HG02943 (cell line): ENCODE results near the gene DNER.
"Not testable (repeated sequence)": the region's sequence is repeated elsewhere in the genome, so short reads cannot be mapped to it uniquely, and the experiment has no call there.

ENCODE experiments used
- ATAC-seq: cut with Tn5 transposase; IDR thresholded peaks from one replicate; pipeline ENCODE4 v1.9.1; 2021; ENCODE audit warnings: mild to moderate bottlenecking, low read depth, moderate library complexity; ENCODE audit not compliant: unreplicated experiment

The DNER gene

GRCh38 chr2:229363185-229363814 is 351.1 kb downstream of the DNER start:
- ATAC-seq: no peak

DNA sequence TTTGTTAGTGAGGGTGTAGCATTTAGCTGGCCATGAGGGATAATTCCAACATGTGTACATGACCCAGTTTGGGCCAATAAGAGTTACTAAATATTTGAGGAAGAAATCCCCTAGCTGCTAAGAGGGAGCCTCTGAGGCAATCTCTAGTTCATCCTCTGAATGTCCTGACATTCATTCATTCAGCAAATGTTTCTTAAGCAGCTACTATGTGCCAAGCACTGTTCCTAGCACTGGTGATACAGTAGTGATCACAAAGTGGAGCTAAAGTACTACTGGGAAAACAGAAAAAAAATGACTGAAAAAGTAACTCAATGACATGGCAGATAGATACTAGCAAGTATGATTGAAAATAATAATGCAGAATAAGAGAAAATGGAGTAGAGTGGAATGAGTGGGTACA is 363.5 kb downstream of the DNER start:
- ATAC-seq: no peak

DNA sequence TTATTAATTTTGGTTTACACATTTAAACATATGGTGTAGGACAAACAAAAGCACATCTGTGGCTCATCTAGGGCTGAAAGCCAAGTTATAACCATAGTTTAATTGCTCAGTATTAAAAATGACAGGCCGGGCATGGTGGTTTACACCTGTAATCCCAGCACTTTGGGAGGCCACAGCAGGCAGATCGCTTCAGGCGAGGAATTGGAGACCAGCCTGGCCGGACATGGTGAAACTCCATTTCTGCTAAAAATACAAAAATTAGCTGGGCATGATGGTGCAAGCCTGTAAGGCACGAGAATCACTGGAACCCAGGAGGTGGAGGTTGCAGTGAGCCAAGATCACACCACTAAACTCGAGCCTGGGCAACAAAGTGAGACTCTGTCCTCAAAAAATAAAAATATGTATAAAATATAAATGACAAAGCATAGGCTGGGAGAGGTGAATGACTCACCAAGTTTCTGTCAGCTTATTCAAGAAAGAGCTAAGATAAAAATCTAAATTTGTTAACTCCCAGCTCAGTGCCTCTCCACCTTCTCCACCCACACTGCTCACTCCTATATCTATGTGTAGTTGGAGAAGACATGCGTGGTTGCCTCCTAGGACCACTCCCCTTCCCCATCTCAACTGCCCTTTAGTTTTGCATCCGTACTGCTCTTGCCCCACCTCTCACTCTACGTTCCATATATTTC is 364.1 kb downstream of the DNER start:
- no peak for ATAC-seq

DNA sequence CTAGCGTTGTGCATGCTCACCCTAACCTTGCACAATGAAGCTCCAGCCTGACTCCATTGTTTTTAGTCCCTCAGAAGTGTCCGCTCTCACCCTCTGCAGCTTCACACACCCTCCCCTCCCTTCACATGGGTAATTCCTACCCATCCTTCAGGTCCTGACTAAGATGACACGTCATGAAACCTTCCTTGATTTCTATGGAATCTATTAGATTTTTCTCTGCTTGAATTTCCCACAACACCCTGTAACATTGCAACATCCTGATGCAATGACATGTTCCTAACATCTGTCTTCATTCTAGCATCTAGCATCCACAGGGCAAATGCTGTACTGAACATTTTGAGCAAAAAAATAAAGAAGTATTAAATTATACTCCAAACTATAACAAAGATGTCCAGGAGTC is 366.2 kb downstream of the DNER start:
- no peak for ATAC-seq

- no peak for ATAC-seq
Observed at GRCh38 chr2:229346816-229347540, 367.4 kb downstream of the DNER start.

DNA sequence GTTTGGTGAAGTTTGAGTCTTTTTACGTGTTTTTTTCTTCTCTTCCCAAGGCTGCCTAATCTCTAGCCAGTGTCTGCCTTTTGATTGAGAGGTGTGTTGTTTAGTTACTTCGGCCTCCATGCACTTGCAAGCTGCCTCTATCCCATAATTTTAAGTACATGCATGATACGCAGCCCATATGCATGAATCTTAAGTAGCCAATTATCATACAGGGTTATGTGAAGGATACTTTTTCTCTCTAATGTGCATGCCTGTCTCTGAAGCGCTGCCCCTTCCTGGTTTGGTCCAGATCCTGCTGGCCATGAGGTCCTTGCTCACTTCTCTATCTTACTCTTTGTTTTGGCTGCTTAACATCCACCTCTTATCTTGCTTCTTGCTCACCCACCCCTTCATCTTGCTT is 369.4 kb downstream of the DNER start:
- ATAC-seq: no peak

GRCh38 chr2:229344151-229344551 is 370.2 kb downstream of the DNER start:
- ATAC-seq: no peak

DNA sequence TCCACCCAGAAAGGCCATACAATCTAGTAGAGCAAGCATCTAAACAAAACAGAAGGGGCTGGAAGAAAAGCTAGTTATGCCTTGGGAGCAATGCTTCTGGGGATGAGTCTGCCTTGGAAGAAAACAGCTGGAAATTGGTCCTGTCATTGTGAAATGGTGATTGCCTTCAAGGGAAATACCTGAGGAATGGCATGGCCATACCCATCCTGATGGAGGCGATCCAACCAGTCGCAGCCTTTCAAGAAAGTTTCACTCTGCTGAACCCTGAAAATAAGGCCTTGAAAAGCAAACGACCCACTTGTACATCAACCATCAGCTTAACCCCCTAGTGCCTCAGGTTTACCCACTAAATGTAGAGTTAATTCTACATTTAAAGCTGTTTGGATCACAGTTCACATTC is 370.7 kb downstream of the DNER start:
- no peak for ATAC-seq

GRCh38 chr2:229342376-229342775 is 372.0 kb downstream of the DNER start:
- no peak for ATAC-seq

DNA sequence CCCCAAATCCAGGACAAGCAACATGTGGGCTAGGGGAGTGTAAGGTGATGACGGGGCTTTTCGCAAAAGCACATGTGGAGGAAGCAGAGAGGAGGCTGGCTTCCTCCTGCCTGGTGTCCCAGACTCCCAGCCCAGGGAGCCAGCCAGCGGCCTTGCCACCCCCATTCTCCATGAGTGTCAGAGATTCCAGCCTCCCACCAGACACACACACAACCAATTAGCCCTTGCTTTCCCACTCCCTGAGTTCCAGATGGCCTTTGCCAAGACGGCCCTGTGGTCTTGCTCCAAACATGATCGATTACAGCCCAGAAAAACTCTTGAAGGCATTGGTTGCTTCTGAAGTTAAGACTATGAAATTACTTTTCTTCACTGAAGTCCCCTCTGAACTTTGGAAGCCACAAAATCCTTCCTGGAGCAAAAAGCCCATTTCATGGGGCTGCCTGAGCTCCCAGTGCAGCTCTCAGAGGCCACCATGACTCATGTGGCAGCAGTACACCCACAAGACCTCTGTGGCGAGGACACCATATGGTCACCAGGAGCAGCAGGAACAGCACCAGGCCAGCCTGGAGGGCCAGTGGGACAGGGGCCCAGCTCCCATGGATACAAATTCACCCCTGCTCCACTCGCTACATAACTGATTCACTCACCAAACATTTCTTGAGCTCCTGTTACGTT is 374.1 kb downstream of the DNER start:
- ATAC-seq: no peak

- no peak for ATAC-seq
Observed at GRCh38 chr2:229339618-229340017, 374.7 kb downstream of the DNER start.

GRCh38 chr2:229339171-229339570 is 375.2 kb downstream of the DNER start:
- not testable (repeated sequence) for ATAC-seq

GRCh38 chr2:229335877-229336346 is 378.4 kb downstream of the DNER start:
- no peak for ATAC-seq

DNA sequence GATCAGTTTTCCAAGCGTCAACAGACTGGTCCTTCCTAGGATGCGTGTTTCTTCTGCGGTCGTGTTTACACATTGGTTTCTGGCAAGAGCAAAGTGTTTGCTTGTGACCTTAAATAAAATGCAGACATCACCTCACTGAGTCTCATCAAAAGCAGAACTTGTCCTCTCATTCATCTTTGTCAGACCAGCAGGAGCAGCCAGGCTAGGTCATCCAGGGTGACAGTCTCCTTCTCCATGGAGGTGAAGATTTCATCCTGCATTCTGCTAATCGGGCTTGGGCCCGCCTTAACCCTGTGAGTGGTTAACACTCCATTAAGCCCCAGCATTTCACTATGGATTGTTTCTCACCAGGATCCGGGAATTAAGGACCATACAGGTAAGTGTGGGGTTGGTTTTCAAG is 379.0 kb downstream of the DNER start:
- no peak for ATAC-seq

DNA sequence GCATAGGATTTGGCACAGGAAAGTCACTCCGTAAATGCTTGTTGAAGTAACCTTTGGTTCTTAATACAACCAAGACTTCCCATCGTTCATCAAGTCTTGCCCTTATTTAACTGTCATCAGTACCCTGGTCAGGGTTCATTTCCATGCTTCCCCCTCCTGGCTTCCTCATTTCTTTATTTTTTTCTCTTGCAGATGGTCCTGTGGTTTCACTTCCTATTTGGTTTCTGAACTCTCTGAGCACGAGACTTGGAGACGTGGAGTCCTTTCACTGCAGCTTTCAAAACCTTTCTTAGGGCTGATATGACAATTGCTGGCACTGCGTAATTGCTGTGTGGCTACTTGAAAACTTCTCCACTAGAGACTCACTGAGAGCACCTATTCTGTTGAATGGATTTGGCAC is 383.4 kb downstream of the DNER start:
- no peak for ATAC-seq

- no peak for ATAC-seq
Observed at GRCh38 chr2:229319558-229319957, 394.8 kb downstream of the DNER start.

DNA sequence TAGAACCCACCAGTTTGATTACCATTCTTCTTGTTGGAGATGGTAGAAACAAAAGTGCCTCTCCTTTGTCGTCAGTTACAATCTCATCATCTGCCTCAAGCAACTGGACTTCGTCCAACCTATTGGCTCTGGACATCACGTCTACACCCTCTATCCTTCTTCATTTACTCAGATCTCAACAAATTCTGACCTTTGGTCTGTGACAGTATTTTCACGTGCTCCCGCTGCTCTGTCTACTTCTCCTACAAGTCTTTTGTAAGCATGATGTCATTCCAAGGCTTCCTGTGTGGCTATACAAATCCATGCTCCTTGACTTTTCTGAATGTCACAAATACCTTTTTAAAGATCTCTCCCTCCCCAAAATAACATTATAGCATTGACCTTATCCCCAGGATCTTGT is 400.2 kb downstream of the DNER start:
- ATAC-seq: no peak

GRCh38 chr2:229313591-229313990 is 400.8 kb downstream of the DNER start:
- no peak for ATAC-seq
